Stimulated activated memory B cell treated with anti-CD40 and anti-IgM and Interleukin-4, amounts not matched to agents 10 μg/mL and 1 μg/mL and 100 μg/mL, for 72 hours (primary cell): ENCODE measurements around the gene ENTREP3.
"Not testable (repeated sequence)": the region's sequence is repeated elsewhere in the genome, so short reads cannot be mapped to it uniquely, and the experiment has no call there.

Experiments used
- ATAC-seq: fragments of 150-1000 bp; cut with Tn5 transposase; 2 replicates; pipeline ENCODE4 v1.10.0; 2021
- H3K27ac Mint-ChIP-seq: one replicate; pipeline ENCODE4 v1.8.0; 2022; ENCODE audit warnings: mild to moderate bottlenecking, mixed read lengths
- H3K27me3 Mint-ChIP-seq: one replicate; pipeline ENCODE4 v1.8.0; 2022; ENCODE audit warnings: mixed read lengths
- H3K36me3 Mint-ChIP-seq: one replicate; pipeline ENCODE4 v1.8.0; 2022; ENCODE audit warnings: mixed read lengths
- H3K4me1 Mint-ChIP-seq: one replicate; pipeline ENCODE4 v1.8.0; 2022; ENCODE audit warnings: mixed read lengths
- H3K4me3 Mint-ChIP-seq: one replicate; pipeline ENCODE4 v1.8.0; 2022; ENCODE audit warnings: mild to moderate bottlenecking, moderate library complexity, mixed read lengths
- H3K9me3 Mint-ChIP-seq: one replicate; pipeline ENCODE4 v1.8.0; 2022; ENCODE audit warnings: mixed read lengths

The ENTREP3 gene

DNA sequence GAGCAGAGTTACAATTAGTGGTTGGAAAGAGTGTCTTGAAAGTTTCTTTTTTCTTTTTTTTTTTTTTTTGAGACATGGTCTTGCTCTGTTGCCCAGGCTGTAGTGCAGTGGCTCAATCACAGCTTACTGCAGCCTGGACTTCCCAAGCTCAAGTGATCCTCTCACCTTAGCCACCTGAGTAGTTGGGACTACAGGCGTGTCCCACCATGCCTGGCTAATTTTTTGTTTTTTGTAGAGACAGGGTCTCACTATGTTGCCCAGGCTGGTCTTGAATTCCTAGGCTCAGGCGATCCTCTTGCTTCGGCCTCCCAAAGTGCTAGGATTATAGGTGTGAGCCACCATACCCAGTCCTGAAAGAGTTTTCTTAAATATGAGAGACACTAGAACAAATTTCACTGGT lies 8.5 kb downstream of the ENTREP3 start:
- not testable (repeated sequence) for H3K27me3 Mint-ChIP-seq, ATAC-seq, H3K9me3 Mint-ChIP-seq, H3K27ac Mint-ChIP-seq, H3K4me3 Mint-ChIP-seq, H3K36me3 Mint-ChIP-seq
- H3K4me1 Mint-ChIP-seq: peaks cover 29% of the 10 kb centered on the region

DNA sequence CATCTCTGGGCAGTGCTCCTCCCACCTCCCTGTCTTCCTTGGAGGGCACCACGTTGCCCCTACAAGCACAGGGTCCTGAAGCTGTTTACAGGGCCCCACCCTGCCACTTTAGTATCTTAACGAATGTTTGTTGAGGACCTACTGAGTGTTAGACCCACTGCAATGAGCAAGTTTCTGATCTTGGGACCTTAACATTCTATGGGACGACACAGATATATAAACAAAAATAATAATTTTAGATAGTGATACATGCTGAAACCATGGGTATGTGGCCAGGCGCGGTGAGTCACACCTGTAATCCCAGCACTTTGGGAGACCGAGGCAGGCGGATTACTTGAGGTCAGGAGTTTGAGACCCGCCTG lies 10.1 kb downstream of the ENTREP3 start:
- Mint-ChIP-seq H3K27ac (peak overlapping the region; percentile 76), H3K36me3 (no peaks in the 10 kb centered on the region), H3K4me1 (peaks cover 36% of the 10 kb centered on the region), H3K9me3 (no peaks in the 10 kb centered on the region), H3K4me3 (peak overlapping the region; percentile 76), H3K27me3 (no peaks in the 10 kb centered on the region)
- no peak for ATAC-seq

DNA sequence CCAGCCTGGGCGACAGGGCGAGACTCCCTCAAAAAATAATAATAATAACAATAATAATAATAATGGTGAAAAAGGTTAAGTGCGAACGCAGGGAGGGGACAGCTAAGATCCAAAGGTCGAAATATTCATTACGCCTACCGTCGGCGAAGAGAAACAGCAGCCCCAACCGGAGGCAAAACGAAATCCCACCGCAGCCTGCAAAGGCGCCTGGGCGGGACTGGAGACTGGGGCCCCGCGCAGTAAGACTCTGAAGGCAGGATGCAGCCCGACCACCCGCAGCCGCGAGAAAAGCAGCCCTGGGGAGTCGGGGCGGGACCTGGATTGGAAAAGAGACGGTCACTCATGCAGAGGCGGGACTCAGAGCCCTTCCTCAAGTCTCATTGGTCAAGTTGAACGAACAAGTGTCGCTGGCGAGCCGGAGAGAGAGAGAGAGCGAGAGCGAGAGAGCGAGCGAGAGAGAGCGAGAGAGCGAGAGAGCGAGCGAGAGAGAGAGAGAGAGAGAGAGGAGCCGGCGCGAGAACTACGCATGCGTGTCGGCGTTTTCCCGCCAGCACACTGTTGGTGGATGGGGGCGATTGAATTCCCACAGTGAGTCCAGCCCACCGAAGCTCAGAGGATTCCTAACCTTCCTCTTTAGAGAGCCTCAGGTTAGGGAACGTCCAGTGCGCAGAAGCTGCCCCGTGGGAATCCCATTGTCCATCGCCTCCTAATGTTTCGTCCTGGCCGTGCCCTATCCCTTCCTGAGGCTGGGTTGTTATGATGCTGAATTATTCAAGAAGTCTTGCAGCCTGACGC lies 10.7 kb downstream of the ENTREP3 start:
- ATAC-seq: peak; percentile 97
- H3K27me3 Mint-ChIP-seq: no peaks in the 10 kb centered on the region
- peak overlapping the region; percentile 76 for H3K4me3 Mint-ChIP-seq
- peaks cover 34% of the 10 kb centered on the region for H3K4me1 Mint-ChIP-seq
- H3K9me3 Mint-ChIP-seq: no peaks in the 10 kb centered on the region
- H3K36me3 Mint-ChIP-seq: peaks cover 2% of the 10 kb centered on the region
- peak overlapping the region; percentile 76 for H3K27ac Mint-ChIP-seq

DNA sequence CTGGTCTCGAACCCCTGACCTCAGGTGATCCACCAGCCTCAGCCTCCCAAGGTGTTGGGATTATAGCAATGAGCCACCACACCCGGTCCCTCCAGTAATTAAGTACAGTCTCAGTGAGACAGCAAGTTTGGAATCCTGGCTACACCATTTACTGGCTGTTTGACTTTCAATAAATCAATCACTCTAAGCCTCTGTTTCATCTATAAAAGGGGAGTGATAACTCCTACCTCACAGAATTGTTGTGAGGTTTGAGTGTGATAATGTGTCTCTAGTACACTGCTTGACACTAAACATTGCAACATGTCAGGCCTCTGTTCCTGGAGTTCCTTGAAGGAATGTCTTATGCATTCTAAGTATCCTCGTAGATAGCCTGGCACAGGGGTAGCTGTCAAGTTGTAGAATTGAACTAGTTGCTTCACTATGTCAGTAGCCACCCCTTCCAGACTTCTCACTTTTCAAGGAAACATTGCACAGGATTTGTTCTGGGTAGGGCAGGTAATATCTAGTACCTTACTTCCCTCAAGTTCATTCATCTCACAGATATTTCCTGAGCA lies 12.4 kb downstream of the ENTREP3 start:
- Mint-ChIP-seq H3K27me3 (no peaks in the 10 kb centered on the region), H3K4me3 (peak overlapping the region; percentile 76), H3K4me1 (peaks cover 46% of the 10 kb centered on the region), H3K27ac (peak overlapping the region; percentile 76), H3K9me3 (no peaks in the 10 kb centered on the region), H3K36me3 (peaks cover 16% of the 10 kb centered on the region)
- no peak for ATAC-seq

DNA sequence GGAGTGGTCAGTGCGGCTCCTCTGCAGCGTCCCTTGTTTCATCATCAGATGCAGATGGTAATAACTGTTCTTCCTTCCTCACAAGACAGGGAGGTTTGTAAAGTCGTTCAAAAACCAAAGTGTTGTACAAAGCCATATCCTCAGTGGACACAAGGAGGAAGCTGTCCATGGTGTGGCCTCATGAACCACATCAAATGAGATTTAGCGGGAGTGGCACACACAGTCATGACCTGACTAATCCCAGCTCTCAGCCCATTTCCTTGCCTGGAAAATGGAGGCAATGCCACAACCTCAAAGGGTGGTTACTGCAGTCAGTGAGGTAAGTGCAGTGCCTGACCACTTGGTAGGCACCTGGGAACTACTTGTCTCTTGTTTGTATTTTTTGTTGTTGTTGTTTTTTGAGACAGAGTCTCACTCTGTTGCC lies 13.4 kb downstream of the ENTREP3 start:
- Mint-ChIP-seq H3K4me3 (no peak overlapping the region), H3K27ac (peak overlapping the region; percentile 75), H3K36me3 (peaks cover 26% of the 10 kb centered on the region), H3K9me3 (no peaks in the 10 kb centered on the region), H3K4me1 (peaks cover 46% of the 10 kb centered on the region), H3K27me3 (no peaks in the 10 kb centered on the region)
- no peak for ATAC-seq

DNA sequence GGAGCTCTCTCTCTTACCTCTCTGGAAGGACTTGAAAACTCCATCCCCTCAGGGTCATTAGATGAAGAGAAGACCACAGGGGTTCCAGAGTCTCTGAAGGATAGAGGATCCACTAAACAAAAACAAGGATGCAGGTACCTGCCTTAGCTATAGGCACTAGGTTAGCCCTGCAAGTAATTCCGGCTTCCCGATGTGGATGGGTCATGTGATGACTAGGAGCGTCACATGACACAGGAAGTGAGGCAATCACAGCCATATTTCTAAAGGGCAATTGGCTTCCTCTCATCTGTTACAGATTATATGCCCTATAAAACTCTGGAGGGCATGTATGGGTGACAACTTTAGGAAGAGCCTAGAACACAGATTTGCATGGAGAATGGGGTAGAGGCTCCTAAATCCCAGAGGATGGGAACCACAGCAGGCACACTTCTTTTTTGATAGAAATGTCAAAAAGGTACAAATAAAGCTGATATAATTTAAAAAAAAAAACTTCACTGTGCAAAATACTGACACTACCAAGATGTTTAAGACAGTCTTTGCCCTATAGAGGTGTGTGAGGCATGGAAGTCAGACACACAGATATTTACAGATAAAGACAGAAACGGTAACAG lies 14.1 kb downstream of the ENTREP3 start:
- no peaks in the 10 kb centered on the region for H3K27me3 Mint-ChIP-seq
- peak overlapping the region; percentile 76 for H3K4me3 Mint-ChIP-seq
- ATAC-seq: peak; percentile 60
- peak overlapping the region; percentile 75 for H3K27ac Mint-ChIP-seq
- peaks cover 42% of the 10 kb centered on the region for H3K4me1 Mint-ChIP-seq
- H3K9me3 Mint-ChIP-seq: no peaks in the 10 kb centered on the region
- H3K36me3 Mint-ChIP-seq: peaks cover 33% of the 10 kb centered on the region

- Mint-ChIP-seq H3K27ac (no peak overlapping the region), H3K4me3 (no peak overlapping the region), H3K36me3 (peaks cover 41% of the 10 kb centered on the region), H3K9me3 (no peaks in the 10 kb centered on the region), H3K4me1 (peaks cover 26% of the 10 kb centered on the region), H3K27me3 (no peaks in the 10 kb centered on the region)
- ATAC-seq: no peak
Measured at GRCh38 chr1:155236451-155236850, 18.8 kb downstream of the ENTREP3 start.

DNA sequence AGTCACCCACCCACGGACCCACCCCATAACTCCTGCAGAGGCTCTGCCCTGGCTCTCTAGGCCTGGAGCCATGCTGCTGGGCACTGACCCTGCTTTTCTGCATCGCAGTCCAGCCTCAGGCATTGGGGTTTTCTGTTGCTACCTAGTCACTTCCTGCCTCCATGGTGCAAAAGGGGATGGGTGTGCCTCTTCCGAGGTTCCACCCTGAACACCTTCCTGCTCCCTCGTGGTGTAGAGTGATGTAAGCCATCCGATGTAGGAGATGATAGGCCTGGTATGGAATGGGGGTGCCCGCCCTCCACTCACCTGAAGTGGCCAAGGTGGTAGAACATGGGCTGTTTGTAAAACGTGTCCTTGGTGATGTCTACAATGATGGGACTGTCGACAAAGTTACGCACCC lies 19.9 kb downstream of the ENTREP3 start:
- peaks cover 15% of the 10 kb centered on the region for H3K4me1 Mint-ChIP-seq
- peaks cover 41% of the 10 kb centered on the region for H3K36me3 Mint-ChIP-seq
- not testable (repeated sequence) for H3K9me3 Mint-ChIP-seq, ATAC-seq, H3K27me3 Mint-ChIP-seq, H3K4me3 Mint-ChIP-seq, H3K27ac Mint-ChIP-seq

- not testable (repeated sequence) for H3K9me3 Mint-ChIP-seq, H3K4me3 Mint-ChIP-seq, H3K27me3 Mint-ChIP-seq, H3K4me1 Mint-ChIP-seq, H3K27ac Mint-ChIP-seq
- peak; percentile 24 for ATAC-seq
- H3K36me3 Mint-ChIP-seq: peaks cover 28% of the 10 kb centered on the region
Measured at GRCh38 chr1:155233502-155233901, 21.8 kb downstream of the ENTREP3 start.

DNA sequence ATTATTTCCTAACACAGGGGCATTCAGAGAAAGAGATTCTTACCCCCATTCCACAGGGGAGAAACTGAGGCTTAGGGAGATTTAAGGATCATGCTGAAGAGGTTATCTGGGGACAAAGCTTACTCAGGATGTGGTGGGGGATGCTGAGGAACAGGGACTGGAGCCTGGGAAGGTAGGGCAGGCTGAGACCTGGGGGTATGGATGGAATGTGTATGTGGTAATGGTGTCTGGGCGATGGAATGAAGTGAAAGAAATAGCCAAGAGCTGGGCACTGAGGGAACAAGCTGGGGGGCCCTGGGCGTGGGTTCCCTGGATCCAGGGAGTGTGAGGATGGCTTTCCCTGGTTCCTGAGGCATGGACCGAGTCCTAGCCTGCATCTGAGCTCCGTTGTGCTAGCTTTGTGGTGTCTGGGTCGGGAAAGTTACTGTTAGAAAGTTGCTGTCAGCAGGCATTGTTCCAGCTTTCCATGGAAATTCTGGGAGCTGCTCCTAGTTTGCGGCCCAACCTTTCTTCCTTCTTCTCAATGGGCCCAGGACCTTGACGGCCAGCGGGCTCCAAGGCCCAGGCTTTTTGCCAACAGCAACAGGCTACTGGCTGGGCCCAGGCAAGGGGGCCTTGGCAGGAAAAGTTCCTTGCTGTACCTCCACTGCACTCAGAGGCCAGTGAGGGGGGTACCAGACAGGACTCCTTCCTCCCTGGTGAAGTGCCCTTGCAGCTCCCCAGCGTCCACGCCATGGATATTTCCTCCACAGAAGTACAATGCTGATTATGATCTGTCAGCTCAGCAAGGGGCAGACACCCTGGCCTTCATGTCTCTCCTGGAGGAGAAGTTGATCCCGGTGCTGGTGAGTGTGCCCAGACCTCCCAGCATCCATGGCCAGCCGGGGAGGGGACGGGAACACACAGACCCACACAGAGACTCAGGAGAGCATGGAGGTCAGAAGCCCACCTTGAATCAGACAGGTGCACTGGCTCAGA lies 23.0 kb downstream of the ENTREP3 start:
- H3K4me1 Mint-ChIP-seq, H3K4me3 Mint-ChIP-seq, ATAC-seq, H3K27ac Mint-ChIP-seq, H3K9me3 Mint-ChIP-seq, H3K27me3 Mint-ChIP-seq: not testable (repeated sequence)
- H3K36me3 Mint-ChIP-seq: peaks cover 19% of the 10 kb centered on the region

DNA sequence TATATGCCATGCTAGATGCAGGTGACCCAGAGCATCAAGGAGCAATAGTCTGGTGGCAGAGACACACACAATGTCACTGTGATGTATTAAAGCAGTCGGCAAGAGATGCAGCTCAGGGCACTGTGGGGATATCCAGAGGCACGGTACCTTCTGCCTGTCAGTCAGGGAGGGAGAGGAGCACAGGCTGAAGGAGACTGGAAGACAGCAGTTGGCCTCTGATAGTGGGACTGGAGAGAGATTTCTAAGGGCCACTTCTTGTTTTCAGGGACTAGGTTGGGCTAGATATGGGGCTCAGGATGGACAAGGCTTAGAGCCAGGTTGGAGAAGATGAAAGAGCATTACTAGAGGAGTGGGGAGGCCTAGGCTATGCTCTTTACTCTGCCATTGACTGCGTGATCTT lies 24.0 kb downstream of the ENTREP3 start:
- H3K9me3 Mint-ChIP-seq, ATAC-seq, H3K27ac Mint-ChIP-seq, H3K36me3 Mint-ChIP-seq, H3K27me3 Mint-ChIP-seq, H3K4me3 Mint-ChIP-seq: not testable (repeated sequence)
- H3K4me1 Mint-ChIP-seq: peaks cover 14% of the 10 kb centered on the region

DNA sequence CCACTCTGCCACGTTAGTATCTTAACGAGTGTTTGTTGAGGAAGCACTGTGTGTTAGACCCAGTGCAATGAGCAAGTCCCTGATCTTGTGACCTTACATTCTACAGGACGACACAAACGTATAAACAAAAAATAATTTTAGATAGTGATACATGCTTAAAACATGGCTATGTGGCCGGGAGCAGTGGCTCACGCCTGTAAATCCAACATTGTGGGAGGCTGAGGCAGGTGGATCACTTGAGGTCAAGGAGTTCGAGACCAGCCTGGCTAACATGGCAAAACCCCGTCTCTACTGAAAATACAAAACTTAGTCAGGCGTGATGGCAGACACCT lies 27.2 kb downstream of the ENTREP3 start:
- peak overlapping the region; percentile 79 for H3K27ac Mint-ChIP-seq
- ATAC-seq: no peak
- H3K27me3 Mint-ChIP-seq: no peaks in the 10 kb centered on the region
- H3K4me1 Mint-ChIP-seq: peaks cover 39% of the 10 kb centered on the region
- H3K36me3 Mint-ChIP-seq: no peaks in the 10 kb centered on the region
- H3K9me3 Mint-ChIP-seq: no peaks in the 10 kb centered on the region
- H3K4me3 Mint-ChIP-seq: peak overlapping the region; percentile 87

DNA sequence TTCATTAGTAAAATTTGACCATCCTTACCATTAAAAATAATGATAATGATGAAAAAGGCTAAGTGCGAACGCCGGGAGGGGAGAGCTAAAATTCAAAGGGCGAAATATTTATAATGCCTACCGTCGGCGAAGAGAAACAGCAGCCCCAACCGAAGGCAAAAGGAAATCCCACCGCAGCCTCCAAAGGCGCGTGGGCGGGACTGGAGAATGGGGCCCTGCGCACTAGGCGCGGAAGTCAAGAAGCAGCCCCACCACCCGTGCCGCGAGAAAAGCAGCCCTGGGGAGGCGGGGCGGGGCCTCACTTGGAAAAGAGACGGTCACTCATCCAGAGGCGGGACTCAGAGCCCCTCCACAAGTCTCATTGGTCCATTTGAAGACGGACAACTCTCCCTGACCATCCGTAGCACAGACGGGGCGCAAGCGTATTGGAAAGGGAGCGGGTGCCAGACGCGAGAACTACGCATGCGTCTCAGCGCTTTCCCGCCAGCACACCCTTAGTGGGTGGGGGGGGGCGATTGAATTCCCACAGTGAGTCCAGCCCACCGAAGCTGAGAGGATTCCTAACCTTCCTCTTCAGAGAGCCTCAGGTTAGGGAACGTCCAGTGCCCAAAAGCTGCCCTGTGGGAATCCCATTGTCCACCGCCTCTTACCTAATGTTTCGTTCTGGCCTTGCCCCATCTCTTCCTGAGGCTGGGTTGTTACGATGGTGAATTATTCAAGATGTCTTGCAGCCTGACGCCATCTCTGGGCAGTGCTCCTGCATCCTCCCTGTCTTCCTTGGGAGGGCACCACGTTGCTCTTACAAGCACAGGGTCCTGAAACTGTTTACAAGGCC lies 27.8 kb downstream of the ENTREP3 start:
- ATAC-seq: peak; percentile 97
- peak overlapping the region; percentile 79 for H3K27ac Mint-ChIP-seq
- H3K9me3 Mint-ChIP-seq: no peaks in the 10 kb centered on the region
- peaks cover 44% of the 10 kb centered on the region for H3K4me1 Mint-ChIP-seq
- no peaks in the 10 kb centered on the region for H3K36me3 Mint-ChIP-seq
- H3K27me3 Mint-ChIP-seq: no peaks in the 10 kb centered on the region
- peak overlapping the region; percentile 87 for H3K4me3 Mint-ChIP-seq

GRCh38 chr1:155226910-155227260 lies 28.4 kb downstream of the ENTREP3 start:
- ATAC-seq: peak; percentile 49
- Mint-ChIP-seq H3K27me3 (no peaks in the 10 kb centered on the region), H3K9me3 (no peaks in the 10 kb centered on the region), H3K36me3 (no peaks in the 10 kb centered on the region), H3K27ac (peak overlapping the region; percentile 79), H3K4me3 (peak overlapping the region; percentile 87), H3K4me1 (peaks cover 44% of the 10 kb centered on the region)
